ENCODE measurements around the gene RUNX1. TPM values are rescaled to one million over a fixed set of nuclear protein-coding genes. Genes with fewer than 3 reads are reported as not detected.

Gene RUNX1
- total and polyA plus RNA-seq, 8 donors, result 7.5 to 89.6 (median 10.8) TPM

- Histone ChIP-seq H3K9me3 (no peaks in the 10 kb centered on the region), H3K27me3 (no peaks in the 10 kb centered on the region), H3K4me1 (peaks cover 0 to 61% of the 10 kb centered on the region in 2 donors), H3K36me3 (no peaks in the 10 kb centered on the region), H3K4me3 (no peak overlapping the region), H3K27ac (no peak overlapping the region)
- intact Hi-C loops (cut with DNase I), result no loop called here
- TF ChIP-seq CTCF (IDR thresholded peaks at IDR 0.05), result no peak
- ATAC-seq (no peak), DNase-seq (no peak)
Measured at GRCh38 chr21:35041122-35041521, 8.0 kb downstream of the RUNX1 start.

DNA sequence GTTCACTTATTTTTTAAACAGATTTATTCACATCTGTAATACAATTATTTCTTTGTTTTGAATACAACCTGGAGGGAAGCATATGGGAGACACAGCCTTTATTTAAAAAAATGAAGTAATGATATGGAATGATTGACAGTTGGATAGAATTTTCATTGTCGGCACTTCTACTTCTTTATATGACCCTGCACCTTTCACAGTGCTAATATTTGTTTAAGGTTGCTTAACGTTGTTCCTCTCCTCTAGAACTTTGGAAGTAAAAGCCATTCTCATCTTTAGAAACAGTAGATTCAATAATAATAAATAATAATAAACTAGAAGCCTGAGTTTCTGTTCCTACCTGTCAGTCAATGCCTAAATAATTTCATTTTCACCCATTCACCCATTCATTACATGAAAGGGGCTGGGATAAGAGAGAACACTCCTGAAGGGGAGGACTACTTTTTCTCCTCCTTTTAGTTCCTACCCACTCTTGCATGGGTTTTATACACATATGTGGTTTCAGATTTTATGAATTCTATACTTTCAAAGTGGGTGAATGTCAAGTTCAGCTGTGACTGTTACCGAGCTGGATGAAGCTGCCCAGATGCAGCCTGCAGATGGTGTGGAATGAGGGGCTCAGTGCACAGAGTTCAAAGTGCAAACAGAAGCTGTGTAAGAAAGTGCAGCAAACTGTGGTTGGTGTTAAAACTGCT lies 9.4 kb downstream of the RUNX1 start:
- Histone ChIP-seq H3K27me3 (no peaks in the 10 kb centered on the region), H3K36me3 (no peaks in the 10 kb centered on the region), H3K9me3 (no peaks in the 10 kb centered on the region), H3K4me1 (peaks cover 0 to 47% of the 10 kb centered on the region in 2 donors), H3K27ac (peak overlapping the region in 1 of 2 donors; percentile 28), H3K4me3 (no peak overlapping the region)
- no peak for TF ChIP-seq CTCF (IDR thresholded peaks at IDR 0.05)
- DNase-seq, result no peak
- intact Hi-C loops (cut with DNase I), result no loop called here
- ATAC-seq, result peak; percentile 60

GRCh38 chr21:35038772-35039319 lies 10.3 kb downstream of the RUNX1 start:
- no peaks in the 10 kb centered on the region for H3K27me3 ChIP-seq
- H3K27ac ChIP-seq, result no peak overlapping the region
- intact Hi-C loops (cut with DNase I), result no loop called here
- DNase-seq (no peak), ATAC-seq (no peak)
- H3K9me3 ChIP-seq, result no peaks in the 10 kb centered on the region
- no peaks in the 10 kb centered on the region for H3K36me3 ChIP-seq
- TF ChIP-seq CTCF (IDR thresholded peaks at IDR 0.05), result no peak
- peaks cover 0 to 42% of the 10 kb centered on the region in 2 donors for H3K4me1 ChIP-seq
- no peak overlapping the region for H3K4me3 ChIP-seq

GRCh38 chr21:35037384-35037765 lies 11.7 kb downstream of the RUNX1 start:
- Histone ChIP-seq H3K4me3 (no peak overlapping the region), H3K9me3 (no peaks in the 10 kb centered on the region), H3K27me3 (no peaks in the 10 kb centered on the region), H3K36me3 (no peaks in the 10 kb centered on the region), H3K4me1 (peaks cover 0 to 42% of the 10 kb centered on the region in 2 donors), H3K27ac (no peak overlapping the region)
- DNase-seq, result no peak
- intact Hi-C loops (cut with DNase I), result no loop called here
- no peak for ATAC-seq
- no peak for TF ChIP-seq CTCF (IDR thresholded peaks at IDR 0.05)

- Histone ChIP-seq H3K27ac (no peak overlapping the region), H3K27me3 (no peaks in the 10 kb centered on the region), H3K4me1 (peaks cover 0 to 42% of the 10 kb centered on the region in 2 donors), H3K9me3 (no peaks in the 10 kb centered on the region), H3K4me3 (no peak overlapping the region), H3K36me3 (no peaks in the 10 kb centered on the region)
- intact Hi-C loops (cut with DNase I), result no loop called here
- no peak for ATAC-seq
- no peak for TF ChIP-seq CTCF (IDR thresholded peaks at IDR 0.05)
- no peak for DNase-seq
Measured at GRCh38 chr21:35036465-35037383, 12.4 kb downstream of the RUNX1 start.
